Measurements from ENCODE around the gene PPT2.
"Not testable (repeated sequence)": the region's sequence is repeated elsewhere in the genome, so short reads cannot be mapped to it uniquely, and the experiment has no call there.

PPT2 gene

GRCh38 chr6:32177788-32178546 lies 24.0 kb downstream of the PPT2 start, which contains the start of gene RNF5:
TSS of gene RNF5 (plus strand) at chr6:32178405. CDS start at chr6:32178512, 107 bp downstream.
- no peaks in the 10 kb centered on the region for H3K9me3 ChIP-seq (ENCODE audit: low read length)
- H3K4me3 ChIP-seq (ENCODE audit: low read length), result peak within 1 kb of the TSS; percentile 62
- H2AFZ ChIP-seq (ENCODE audit: low read depth, low read length), result no peak within 1 kb of the TSS
- peaks cover 31% of the 10 kb centered on the region for H3K36me3 ChIP-seq (ENCODE audit: insufficient read depth, low read length)
- H3K27me3 ChIP-seq (ENCODE audit: insufficient read depth, low read length), result no peaks in the 10 kb centered on the region
- H3K4me1 ChIP-seq (ENCODE audit: insufficient read depth, low read length), result peaks cover 37% of the 10 kb centered on the region

- Histone ChIP-seq H2AFZ (ENCODE audit: low read depth, low read length) (no peak overlapping the region), H3K27me3 (ENCODE audit: insufficient read depth, low read length) (no peaks in the 10 kb centered on the region), H3K4me3 (ENCODE audit: low read length) (peak overlapping the region; percentile 62)
Observed at GRCh38 chr6:32178547-32179440, 24.9 kb downstream of the PPT2 start.

GRCh38 chr6:32179766-32180405 lies 25.9 kb downstream of the PPT2 start:
- H3K9me3 ChIP-seq (ENCODE audit: low read length), result no peaks in the 10 kb centered on the region
- H3K4me3 ChIP-seq (ENCODE audit: low read length), result no peak overlapping the region
- peaks cover 27% of the 10 kb centered on the region for H3K36me3 ChIP-seq (ENCODE audit: insufficient read depth, low read length)
- no peak overlapping the region for H2AFZ ChIP-seq (ENCODE audit: low read depth, low read length)
- H3K27me3 ChIP-seq (ENCODE audit: insufficient read depth, low read length), result no peaks in the 10 kb centered on the region
- peaks cover 29% of the 10 kb centered on the region for H3K4me1 ChIP-seq (ENCODE audit: insufficient read depth, low read length)

More at GRCh38 chr6:32178547-32179440, 24.9 kb downstream of the PPT2 start:
- H3K4me1 ChIP-seq (ENCODE audit: insufficient read depth, low read length), result peaks cover 37% of the 10 kb centered on the region
- H3K36me3 ChIP-seq (ENCODE audit: insufficient read depth, low read length), result peaks cover 34% of the 10 kb centered on the region
- no peaks in the 10 kb centered on the region for H3K9me3 ChIP-seq (ENCODE audit: low read length)

GRCh38 chr6:32181148-32181702 lies 27.3 kb downstream of the PPT2 start:
- H3K27me3 ChIP-seq (ENCODE audit: insufficient read depth, low read length), result no peaks in the 10 kb centered on the region
- H3K9me3 ChIP-seq (ENCODE audit: low read length), result no peaks in the 10 kb centered on the region
- peaks cover 23% of the 10 kb centered on the region for H3K4me1 ChIP-seq (ENCODE audit: insufficient read depth, low read length)
- H3K4me3 ChIP-seq (ENCODE audit: low read length), result no peak overlapping the region
- no peak overlapping the region for H2AFZ ChIP-seq (ENCODE audit: low read depth, low read length)
- peaks cover 27% of the 10 kb centered on the region for H3K36me3 ChIP-seq (ENCODE audit: insufficient read depth, low read length)

GRCh38 chr6:32181915-32182529 lies 28.1 kb downstream of the PPT2 start:
- no peaks in the 10 kb centered on the region for H3K27me3 ChIP-seq (ENCODE audit: insufficient read depth, low read length)
- H3K4me3 ChIP-seq (ENCODE audit: low read length), result no peak overlapping the region
- peaks cover 32% of the 10 kb centered on the region for H3K36me3 ChIP-seq (ENCODE audit: insufficient read depth, low read length)
- H2AFZ ChIP-seq (ENCODE audit: low read depth, low read length), result no peak overlapping the region
- H3K4me1 ChIP-seq (ENCODE audit: insufficient read depth, low read length), result peaks cover 18% of the 10 kb centered on the region
- no peaks in the 10 kb centered on the region for H3K9me3 ChIP-seq (ENCODE audit: low read length)

GRCh38 chr6:32182555-32182981 lies 28.6 kb downstream of the PPT2 start:
- H3K27me3 ChIP-seq (ENCODE audit: insufficient read depth, low read length), result no peaks in the 10 kb centered on the region
- peaks cover 37% of the 10 kb centered on the region for H3K36me3 ChIP-seq (ENCODE audit: insufficient read depth, low read length)
- no peak overlapping the region for H2AFZ ChIP-seq (ENCODE audit: low read depth, low read length)
- H3K4me3 ChIP-seq (ENCODE audit: low read length), result no peak overlapping the region
- no peaks in the 10 kb centered on the region for H3K9me3 ChIP-seq (ENCODE audit: low read length)
- peaks cover 14% of the 10 kb centered on the region for H3K4me1 ChIP-seq (ENCODE audit: insufficient read depth, low read length)

GRCh38 chr6:32183030-32183429 lies 29.1 kb downstream of the PPT2 start:
- Histone ChIP-seq H3K9me3 (ENCODE audit: low read length) (no peaks in the 10 kb centered on the region), H3K4me1 (ENCODE audit: insufficient read depth, low read length) (peaks cover 15% of the 10 kb centered on the region), H2AFZ (ENCODE audit: low read depth, low read length) (no peak overlapping the region), H3K27me3 (ENCODE audit: insufficient read depth, low read length) (no peaks in the 10 kb centered on the region), H3K4me3 (ENCODE audit: low read length) (no peak overlapping the region), H3K36me3 (ENCODE audit: insufficient read depth, low read length) (peaks cover 42% of the 10 kb centered on the region)

GRCh38 chr6:32183483-32184083 lies 29.6 kb downstream of the PPT2 start:
- H3K27me3 ChIP-seq (ENCODE audit: insufficient read depth, low read length), result no peaks in the 10 kb centered on the region
- peaks cover 19% of the 10 kb centered on the region for H3K4me1 ChIP-seq (ENCODE audit: insufficient read depth, low read length)
- no peak overlapping the region for H2AFZ ChIP-seq (ENCODE audit: low read depth, low read length)
- H3K4me3 ChIP-seq (ENCODE audit: low read length), result no peak overlapping the region
- peaks cover 43% of the 10 kb centered on the region for H3K36me3 ChIP-seq (ENCODE audit: insufficient read depth, low read length)
- H3K9me3 ChIP-seq (ENCODE audit: low read length), result no peaks in the 10 kb centered on the region

GRCh38 chr6:32184084-32184640 lies 30.2 kb downstream of the PPT2 start, which contains the start of gene AGER:
TSS of gene AGER (minus strand) at chr6:32184253. CDS start at chr6:32184222, 31 bp downstream.
- H3K4me3 ChIP-seq (ENCODE audit: low read length), result no peak within 1 kb of the TSS
- H3K9me3 ChIP-seq (ENCODE audit: low read length), result no peaks in the 10 kb centered on the region
- peaks cover 19% of the 10 kb centered on the region for H3K4me1 ChIP-seq (ENCODE audit: insufficient read depth, low read length)
- no peaks in the 10 kb centered on the region for H3K27me3 ChIP-seq (ENCODE audit: insufficient read depth, low read length)
- peaks cover 43% of the 10 kb centered on the region for H3K36me3 ChIP-seq (ENCODE audit: insufficient read depth, low read length)
- no peak within 1 kb of the TSS for H2AFZ ChIP-seq (ENCODE audit: low read depth, low read length)

GRCh38 chr6:32185681-32186131 lies 31.8 kb downstream of the PPT2 start:
- H3K27me3 ChIP-seq (ENCODE audit: insufficient read depth, low read length); H3K4me3 ChIP-seq (ENCODE audit: low read length); H2AFZ ChIP-seq (ENCODE audit: low read depth, low read length); H3K9me3 ChIP-seq (ENCODE audit: low read length): not testable (repeated sequence)
- Histone ChIP-seq H3K36me3 (ENCODE audit: insufficient read depth, low read length) (peaks cover 37% of the 10 kb centered on the region), H3K4me1 (ENCODE audit: insufficient read depth, low read length) (peaks cover 15% of the 10 kb centered on the region)

GRCh38 chr6:32186151-32186840 lies 32.4 kb downstream of the PPT2 start:
- not testable (repeated sequence) for H3K27me3 ChIP-seq (ENCODE audit: insufficient read depth, low read length); H3K4me3 ChIP-seq (ENCODE audit: low read length); H2AFZ ChIP-seq (ENCODE audit: low read depth, low read length); H3K9me3 ChIP-seq (ENCODE audit: low read length)
- Histone ChIP-seq H3K4me1 (ENCODE audit: insufficient read depth, low read length) (peaks cover 21% of the 10 kb centered on the region), H3K36me3 (ENCODE audit: insufficient read depth, low read length) (peaks cover 32% of the 10 kb centered on the region)
